Hepatocyte (in vitro differentiated cells): Measurements from ENCODE around the gene PRPH.

Source experiments
- EZH2 ChIP-seq: fragments of 200-600 bp; sonication (generic); IDR thresholded peaks from 2 replicates; pipeline ENCODE4 v1.6.1; 2016; ENCODE audit warnings: antibody characterized with exemption, mild to moderate bottlenecking, borderline replicate concordance
- TF ChIP-seq, protein P1 (sequence below): fragments of 200-600 bp; sonication (generic); IDR thresholded peaks from 2 replicates; pipeline ENCODE4 v1.5.1; 2016; ENCODE audit warnings: antibody characterized with exemption, mild to moderate bottlenecking; ENCODE audit not compliant: poor library complexity

DNA sequence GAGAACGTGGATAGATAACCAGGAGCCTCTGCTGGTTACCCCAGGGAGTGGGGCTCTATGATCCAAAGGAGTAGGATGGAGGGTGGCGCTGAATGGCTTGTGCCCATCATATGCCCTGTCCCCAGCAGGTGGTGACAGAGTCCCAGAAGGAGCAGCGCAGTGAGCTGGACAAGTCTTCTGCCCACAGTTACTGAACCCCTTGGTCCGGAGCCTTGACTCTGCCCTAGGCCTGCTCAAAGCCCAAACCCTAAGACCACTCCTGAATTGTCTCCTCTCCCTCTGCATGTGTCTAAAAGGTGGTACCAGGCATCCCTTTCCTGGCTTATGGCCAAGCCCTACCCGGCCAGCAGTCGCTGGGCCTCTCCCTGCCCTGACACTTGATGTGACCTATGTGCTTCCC lies 3.2 kb downstream of the PRPH start:
- no peak for TF ChIP-seq EZH2
- TF ChIP-seq, protein P1, sequence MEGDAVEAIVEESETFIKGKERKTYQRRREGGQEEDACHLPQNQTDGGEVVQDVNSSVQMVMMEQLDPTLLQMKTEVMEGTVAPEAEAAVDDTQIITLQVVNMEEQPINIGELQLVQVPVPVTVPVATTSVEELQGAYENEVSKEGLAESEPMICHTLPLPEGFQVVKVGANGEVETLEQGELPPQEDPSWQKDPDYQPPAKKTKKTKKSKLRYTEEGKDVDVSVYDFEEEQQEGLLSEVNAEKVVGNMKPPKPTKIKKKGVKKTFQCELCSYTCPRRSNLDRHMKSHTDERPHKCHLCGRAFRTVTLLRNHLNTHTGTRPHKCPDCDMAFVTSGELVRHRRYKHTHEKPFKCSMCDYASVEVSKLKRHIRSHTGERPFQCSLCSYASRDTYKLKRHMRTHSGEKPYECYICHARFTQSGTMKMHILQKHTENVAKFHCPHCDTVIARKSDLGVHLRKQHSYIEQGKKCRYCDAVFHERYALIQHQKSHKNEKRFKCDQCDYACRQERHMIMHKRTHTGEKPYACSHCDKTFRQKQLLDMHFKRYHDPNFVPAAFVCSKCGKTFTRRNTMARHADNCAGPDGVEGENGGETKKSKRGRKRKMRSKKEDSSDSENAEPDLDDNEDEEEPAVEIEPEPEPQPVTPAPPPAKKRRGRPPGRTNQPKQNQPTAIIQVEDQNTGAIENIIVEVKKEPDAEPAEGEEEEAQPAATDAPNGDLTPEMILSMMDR, result no peak
